GM21529 (cell line): Measurements from ENCODE around the gene NXPE3.

ENCODE experiments used
- ATAC-seq: cut with Tn5 transposase; IDR thresholded peaks from one replicate; pipeline ENCODE4 v1.9.1; 2021; ENCODE audit not compliant: unreplicated experiment

NXPE3 gene

GRCh38 chr3:101802179-101802578 is 23.2 kb downstream of the NXPE3 start:
- no peak for ATAC-seq

GRCh38 chr3:101803173-101803782 is 24.3 kb downstream of the NXPE3 start:
- ATAC-seq = peak; percentile 98

- no peak for ATAC-seq
Measured at GRCh38 chr3:101803939-101804338, 24.9 kb downstream of the NXPE3 start.

- no peak for ATAC-seq
Measured at GRCh38 chr3:101806491-101806890, 27.5 kb downstream of the NXPE3 start.

- peak; percentile 57 for ATAC-seq
Measured at GRCh38 chr3:101807888-101808287, 28.9 kb downstream of the NXPE3 start.

- ATAC-seq = peak; percentile 42
Measured at GRCh38 chr3:101809178-101810021, 30.4 kb downstream of the NXPE3 start.

GRCh38 chr3:101810022-101810418 is 31.0 kb downstream of the NXPE3 start:
- no peak for ATAC-seq

- ATAC-seq = no peak
Measured at GRCh38 chr3:101811875-101812274, 32.9 kb downstream of the NXPE3 start.

GRCh38 chr3:101812895-101813294 is 33.9 kb downstream of the NXPE3 start:
- no peak for ATAC-seq

GRCh38 chr3:101813817-101814440 is 34.9 kb downstream of the NXPE3 start:
- ATAC-seq = no peak

- ATAC-seq = no peak
Measured at GRCh38 chr3:101814835-101815234, 35.8 kb downstream of the NXPE3 start.

GRCh38 chr3:101816215-101817149 is 37.5 kb downstream of the NXPE3 start:
- ATAC-seq = no peak

GRCh38 chr3:101817992-101818391 is 39.0 kb downstream of the NXPE3 start:
- no peak for ATAC-seq

GRCh38 chr3:101819649-101820206 is 40.7 kb downstream of the NXPE3 start:
- no peak for ATAC-seq

- ATAC-seq = no peak
Measured at GRCh38 chr3:101821503-101821902, 42.5 kb downstream of the NXPE3 start.

GRCh38 chr3:101823525-101823924 is 44.5 kb downstream of the NXPE3 start:
- ATAC-seq = no peak

- no peak for ATAC-seq
Measured at GRCh38 chr3:101824702-101825101, 45.7 kb downstream of the NXPE3 start.

- no peak for ATAC-seq
Measured at GRCh38 chr3:101825904-101826445, 47.0 kb downstream of the NXPE3 start.

- ATAC-seq = peak; percentile 80
Measured at GRCh38 chr3:101827211-101828174, 48.5 kb downstream of the NXPE3 start.
